ACHN (cell line): ENCODE measurements around the gene HCN4.
A peak's percentile ranks its signal among the peaks of the same experiment; 100 is the strongest.

Experiments used
- DNase-seq: peaks from one replicate; pipeline ENCODE4 v3.0.0-alpha.2; 2015
- in situ Hi-C: cut with HindIII; loops from 2 replicates; pipeline ENCODE4 v1.10.0; 2017; ENCODE audit warnings: low sequenced_read_pairs, low pct_ligation_motif_present, low pct_unique_long_range_greater_than_20kb

The HCN4 gene

GRCh38 chr15:73283366-73283962 lies 85.3 kb downstream of the HCN4 start:
- in situ Hi-C loops = no loop called here
- peak; percentile 66 for DNase-seq

- in situ Hi-C loops = no loop called here
- no peak for DNase-seq
Measured at GRCh38 chr15:73282567-73283365, 86.0 kb downstream of the HCN4 start.

GRCh38 chr15:73275862-73276261 lies 92.9 kb downstream of the HCN4 start:
- in situ Hi-C loops = no loop called here

GRCh38 chr15:73273181-73274002 lies 95.4 kb downstream of the HCN4 start:
- in situ Hi-C loops = no loop called here
- peak; percentile 49 for DNase-seq

More at GRCh38 chr15:73275862-73276261, 92.9 kb downstream of the HCN4 start:
- no peak for DNase-seq

- in situ Hi-C loops = no loop called here
- no peak for DNase-seq
Measured at GRCh38 chr15:73270366-73271097, 98.2 kb downstream of the HCN4 start.
